ENCODE data around the gene CYP3A5. TPM values are rescaled to one million over a fixed set of nuclear protein-coding genes. Genes with fewer than 3 reads are reported as not detected.

Gene CYP3A5
- total and polyA plus RNA-seq, 2 of the 13 experiments (the other 11 are each of a cell fraction or from before 2014, with no cell fraction given): 5.7 to 9.3 TPM

DNA sequence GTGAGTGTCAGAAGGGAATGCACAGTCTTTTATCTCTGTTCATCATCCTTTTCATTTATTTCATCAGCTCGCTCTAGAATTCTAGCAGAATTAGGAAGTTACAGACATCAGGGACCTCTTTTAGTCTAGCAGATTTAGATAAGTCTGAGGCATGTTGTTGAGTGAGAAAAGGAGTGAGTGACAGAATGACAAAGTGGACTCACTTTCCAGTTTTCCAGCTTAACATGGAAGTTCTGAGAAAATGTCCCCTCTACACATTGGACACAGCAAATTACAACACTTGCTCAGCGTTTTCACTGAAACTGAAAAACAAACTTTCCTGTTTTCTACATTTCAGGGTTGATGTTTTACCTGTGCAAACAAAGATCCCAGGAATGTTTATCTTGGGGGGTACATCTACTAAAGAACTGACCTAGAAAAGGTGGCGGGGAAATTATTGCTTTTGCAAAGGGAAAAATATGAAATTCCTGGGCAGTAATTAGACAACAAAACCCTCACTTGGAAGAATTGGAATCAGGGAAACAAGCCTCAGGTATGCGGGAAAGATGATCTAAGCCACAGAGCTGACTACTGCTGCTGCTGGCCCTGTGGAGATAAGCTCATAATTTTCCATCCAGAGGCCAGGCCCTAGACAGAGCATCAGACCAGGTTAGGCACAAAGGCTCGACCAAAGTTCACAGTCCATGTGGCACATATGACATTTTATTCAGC, 14.6 kb upstream of the CYP3A5 start (continued):
- no peak for TF ChIP-seq ZNF7 (CRISPR knock-in tag; IDR thresholded peaks at IDR 0.05)
- TF ChIP-seq ZNF788 (CRISPR knock-in tag; IDR thresholded peaks at IDR 0.05; ENCODE audit: borderline replicate concordance): peak; percentile 27; the same call in 1 of the 2 replicates
- TF ChIP-seq, protein P1, sequence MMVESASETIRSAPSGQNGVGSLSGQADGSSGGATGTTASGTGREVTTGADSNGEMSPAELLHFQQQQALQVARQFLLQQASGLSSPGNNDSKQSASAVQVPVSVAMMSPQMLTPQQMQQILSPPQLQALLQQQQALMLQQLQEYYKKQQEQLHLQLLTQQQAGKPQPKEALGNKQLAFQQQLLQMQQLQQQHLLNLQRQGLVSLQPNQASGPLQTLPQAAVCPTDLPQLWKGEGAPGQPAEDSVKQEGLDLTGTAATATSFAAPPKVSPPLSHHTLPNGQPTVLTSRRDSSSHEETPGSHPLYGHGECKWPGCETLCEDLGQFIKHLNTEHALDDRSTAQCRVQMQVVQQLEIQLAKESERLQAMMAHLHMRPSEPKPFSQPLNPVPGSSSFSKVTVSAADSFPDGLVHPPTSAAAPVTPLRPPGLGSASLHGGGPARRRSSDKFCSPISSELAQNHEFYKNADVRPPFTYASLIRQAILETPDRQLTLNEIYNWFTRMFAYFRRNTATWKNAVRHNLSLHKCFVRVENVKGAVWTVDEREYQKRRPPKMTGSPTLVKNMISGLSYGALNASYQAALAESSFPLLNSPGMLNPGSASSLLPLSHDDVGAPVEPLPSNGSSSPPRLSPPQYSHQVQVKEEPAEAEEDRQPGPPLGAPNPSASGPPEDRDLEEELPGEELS (CRISPR knock-in tag; IDR thresholded peaks at IDR 0.05): peak; percentile 82
- no peak for TF ChIP-seq ZSCAN21 (CRISPR knock-in tag; IDR thresholded peaks at IDR 0.05; ENCODE audit: borderline replicate concordance)
- TF ChIP-seq ZFAT (CRISPR knock-in tag; conservative IDR thresholded peaks at IDR 0.05): no peak
- no peak; the same call in 1 of the 2 replicates for TF ChIP-seq STAG1 (CRISPR knock-in tag; IDR thresholded peaks at IDR 0.05)
- TF ChIP-seq ZNF782 (CRISPR knock-in tag; IDR thresholded peaks at IDR 0.05; ENCODE audit: borderline replicate concordance): no peak
- TF ChIP-seq KAT7 (CRISPR knock-in tag; IDR thresholded peaks at IDR 0.05; ENCODE audit: borderline replicate concordance): no peak
- TF ChIP-seq MEIS1 (CRISPR knock-in tag; IDR thresholded peaks at IDR 0.05; ENCODE audit: borderline replicate concordance): no peak
- TF ChIP-seq, protein P2, sequence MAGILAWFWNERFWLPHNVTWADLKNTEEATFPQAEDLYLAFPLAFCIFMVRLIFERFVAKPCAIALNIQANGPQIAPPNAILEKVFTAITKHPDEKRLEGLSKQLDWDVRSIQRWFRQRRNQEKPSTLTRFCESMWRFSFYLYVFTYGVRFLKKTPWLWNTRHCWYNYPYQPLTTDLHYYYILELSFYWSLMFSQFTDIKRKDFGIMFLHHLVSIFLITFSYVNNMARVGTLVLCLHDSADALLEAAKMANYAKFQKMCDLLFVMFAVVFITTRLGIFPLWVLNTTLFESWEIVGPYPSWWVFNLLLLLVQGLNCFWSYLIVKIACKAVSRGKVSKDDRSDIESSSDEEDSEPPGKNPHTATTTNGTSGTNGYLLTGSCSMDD (CRISPR knock-in tag; IDR thresholded peaks at IDR 0.05): no peak
- TF ChIP-seq GPN1 (CRISPR knock-in tag; IDR thresholded peaks at IDR 0.05; ENCODE audit: borderline replicate concordance): no peak
- no peak for TF ChIP-seq ZNF549 (CRISPR knock-in tag; IDR thresholded peaks at IDR 0.05)
- TF ChIP-seq ZNF367 (CRISPR knock-in tag; IDR thresholded peaks at IDR 0.05; ENCODE audit: borderline replicate concordance): no peak
- TF ChIP-seq, protein P3, sequence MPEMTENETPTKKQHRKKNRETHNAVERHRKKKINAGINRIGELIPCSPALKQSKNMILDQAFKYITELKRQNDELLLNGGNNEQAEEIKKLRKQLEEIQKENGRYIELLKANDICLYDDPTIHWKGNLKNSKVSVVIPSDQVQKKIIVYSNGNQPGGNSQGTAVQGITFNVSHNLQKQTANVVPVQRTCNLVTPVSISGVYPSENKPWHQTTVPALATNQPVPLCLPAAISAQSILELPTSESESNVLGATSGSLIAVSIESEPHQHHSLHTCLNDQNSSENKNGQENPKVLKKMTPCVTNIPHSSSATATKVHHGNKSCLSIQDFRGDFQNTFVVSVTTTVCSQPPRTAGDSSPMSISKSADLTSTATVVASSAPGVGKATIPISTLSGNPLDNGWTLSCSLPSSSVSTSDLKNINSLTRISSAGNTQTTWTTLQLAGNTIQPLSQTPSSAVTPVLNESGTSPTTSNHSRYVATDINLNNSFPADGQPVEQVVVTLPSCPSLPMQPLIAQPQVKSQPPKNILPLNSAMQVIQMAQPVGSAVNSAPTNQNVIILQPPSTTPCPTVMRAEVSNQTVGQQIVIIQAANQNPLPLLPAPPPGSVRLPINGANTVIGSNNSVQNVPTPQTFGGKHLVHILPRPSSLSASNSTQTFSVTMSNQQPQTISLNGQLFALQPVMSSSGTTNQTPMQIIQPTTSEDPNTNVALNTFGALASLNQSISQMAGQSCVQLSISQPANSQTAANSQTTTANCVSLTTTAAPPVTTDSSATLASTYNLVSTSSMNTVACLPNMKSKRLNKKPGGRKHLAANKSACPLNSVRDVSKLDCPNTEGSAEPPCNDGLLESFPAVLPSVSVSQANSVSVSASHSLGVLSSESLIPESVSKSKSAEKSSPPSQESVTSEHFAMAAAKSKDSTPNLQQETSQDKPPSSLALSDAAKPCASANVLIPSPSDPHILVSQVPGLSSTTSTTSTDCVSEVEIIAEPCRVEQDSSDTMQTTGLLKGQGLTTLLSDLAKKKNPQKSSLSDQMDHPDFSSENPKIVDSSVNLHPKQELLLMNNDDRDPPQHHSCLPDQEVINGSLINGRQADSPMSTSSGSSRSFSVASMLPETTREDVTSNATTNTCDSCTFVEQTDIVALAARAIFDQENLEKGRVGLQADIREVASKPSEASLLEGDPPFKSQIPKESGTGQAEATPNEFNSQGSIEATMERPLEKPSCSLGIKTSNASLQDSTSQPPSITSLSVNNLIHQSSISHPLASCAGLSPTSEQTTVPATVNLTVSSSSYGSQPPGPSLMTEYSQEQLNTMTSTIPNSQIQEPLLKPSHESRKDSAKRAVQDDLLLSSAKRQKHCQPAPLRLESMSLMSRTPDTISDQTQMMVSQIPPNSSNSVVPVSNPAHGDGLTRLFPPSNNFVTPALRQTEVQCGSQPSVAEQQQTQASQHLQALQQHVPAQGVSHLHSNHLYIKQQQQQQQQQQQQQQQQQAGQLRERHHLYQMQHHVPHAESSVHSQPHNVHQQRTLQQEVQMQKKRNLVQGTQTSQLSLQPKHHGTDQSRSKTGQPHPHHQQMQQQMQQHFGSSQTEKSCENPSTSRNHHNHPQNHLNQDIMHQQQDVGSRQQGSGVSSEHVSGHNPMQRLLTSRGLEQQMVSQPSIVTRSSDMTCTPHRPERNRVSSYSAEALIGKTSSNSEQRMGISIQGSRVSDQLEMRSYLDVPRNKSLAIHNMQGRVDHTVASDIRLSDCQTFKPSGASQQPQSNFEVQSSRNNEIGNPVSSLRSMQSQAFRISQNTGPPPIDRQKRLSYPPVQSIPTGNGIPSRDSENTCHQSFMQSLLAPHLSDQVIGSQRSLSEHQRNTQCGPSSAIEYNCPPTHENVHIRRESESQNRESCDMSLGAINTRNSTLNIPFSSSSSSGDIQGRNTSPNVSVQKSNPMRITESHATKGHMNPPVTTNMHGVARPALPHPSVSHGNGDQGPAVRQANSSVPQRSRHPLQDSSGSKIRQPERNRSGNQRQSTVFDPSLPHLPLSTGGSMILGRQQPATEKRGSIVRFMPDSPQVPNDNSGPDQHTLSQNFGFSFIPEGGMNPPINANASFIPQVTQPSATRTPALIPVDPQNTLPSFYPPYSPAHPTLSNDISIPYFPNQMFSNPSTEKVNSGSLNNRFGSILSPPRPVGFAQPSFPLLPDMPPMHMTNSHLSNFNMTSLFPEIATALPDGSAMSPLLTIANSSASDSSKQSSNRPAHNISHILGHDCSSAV (CRISPR knock-in tag; IDR thresholded peaks at IDR 0.05; ENCODE audit: borderline replicate concordance): no peak
- no peak for TF ChIP-seq ZNF777 (CRISPR knock-in tag; IDR thresholded peaks at IDR 0.05)
- TF ChIP-seq, protein P4, sequence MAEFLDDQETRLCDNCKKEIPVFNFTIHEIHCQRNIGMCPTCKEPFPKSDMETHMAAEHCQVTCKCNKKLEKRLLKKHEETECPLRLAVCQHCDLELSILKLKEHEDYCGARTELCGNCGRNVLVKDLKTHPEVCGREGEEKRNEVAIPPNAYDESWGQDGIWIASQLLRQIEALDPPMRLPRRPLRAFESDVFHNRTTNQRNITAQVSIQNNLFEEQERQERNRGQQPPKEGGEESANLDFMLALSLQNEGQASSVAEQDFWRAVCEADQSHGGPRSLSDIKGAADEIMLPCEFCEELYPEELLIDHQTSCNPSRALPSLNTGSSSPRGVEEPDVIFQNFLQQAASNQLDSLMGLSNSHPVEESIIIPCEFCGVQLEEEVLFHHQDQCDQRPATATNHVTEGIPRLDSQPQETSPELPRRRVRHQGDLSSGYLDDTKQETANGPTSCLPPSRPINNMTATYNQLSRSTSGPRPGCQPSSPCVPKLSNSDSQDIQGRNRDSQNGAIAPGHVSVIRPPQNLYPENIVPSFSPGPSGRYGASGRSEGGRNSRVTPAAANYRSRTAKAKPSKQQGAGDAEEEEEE (CRISPR knock-in tag; IDR thresholded peaks at IDR 0.05; ENCODE audit: borderline replicate concordance): no peak
- TF ChIP-seq ZNF629 (CRISPR knock-in tag; conservative IDR thresholded peaks at IDR 0.05): no peak

All from HepG2 (cell line).